HL-60 (cell line): ENCODE measurements around the gene NSUN6.
A peak's percentile ranks its signal among the peaks of the same experiment; 100 is the strongest.
"Not testable (repeated sequence)": the region's sequence is repeated elsewhere in the genome, so short reads cannot be mapped to it uniquely, and the experiment has no call there.

Source experiments
- DNase-seq, 2 experiments: peaks; one replicate each; pipeline ENCODE4 v3.0.0-alpha.2; 2010 to 2020; ENCODE audit warnings: low read depth in 1 of 2, low spot score in 1 of 2
- H3K27ac ChIP-seq: fragments of 250-450 bp; sonication (Bioruptor Pico); replicated peaks from 2 replicates; pipeline ENCODE4 v1.5.1; 2020; ENCODE audit warnings: mild to moderate bottlenecking, moderate library complexity
- H3K27me3 ChIP-seq: fragments of 250-450 bp; sonication (Bioruptor Pico); 2 replicates; pipeline ENCODE4 v1.5.1; 2021; ENCODE audit warnings: mild to moderate bottlenecking, moderate library complexity; ENCODE audit not compliant: insufficient read depth, poor library complexity, severe bottlenecking
- H3K4me3 ChIP-seq: replicated peaks from 2 replicates; pipeline ENCODE4 v1.5.1; 2011; ENCODE audit warnings: mild to moderate bottlenecking, control low read depth, low read length; ENCODE audit not compliant: insufficient read depth
- CTCF ChIP-seq: IDR thresholded peaks from one replicate; pipeline ENCODE4 v1.5.1; 2011; ENCODE audit warnings: low read length, control low read depth, inconsistent platforms; ENCODE audit not compliant: insufficient read depth
- GABPA ChIP-seq: IDR thresholded peaks from 2 replicates; pipeline ENCODE4 v1.6.1; 2012; ENCODE audit warnings: low read depth
- POLR2AphosphoS5 ChIP-seq: IDR thresholded peaks from 2 replicates; pipeline ENCODE4 v1.6.1; 2012; ENCODE audit warnings: low read depth
- REST ChIP-seq: IDR thresholded peaks from 2 replicates; pipeline ENCODE4 v1.6.1; 2012; ENCODE audit warnings: low read depth; ENCODE audit not compliant: insufficient replicate concordance
- SPI1 ChIP-seq: IDR thresholded peaks from 2 replicates; pipeline ENCODE4 v1.6.1; 2012; ENCODE audit warnings: low read depth, mild to moderate bottlenecking, borderline replicate concordance

The NSUN6 gene

GRCh38 chr10:18594574-18595156, 56.7 kb downstream of the NSUN6 start:
- no peak overlapping the region for H3K27ac ChIP-seq
- TF ChIP-seq REST, result no peak
- H3K4me3 ChIP-seq, result no peak overlapping the region
- no peaks in the 10 kb centered on the region for H3K27me3 ChIP-seq
- no peak for DNase-seq

GRCh38 chr10:18591141-18591540, 60.2 kb downstream of the NSUN6 start:
- H3K4me3 ChIP-seq, H3K27ac ChIP-seq, DNase-seq, H3K27me3 ChIP-seq: not testable (repeated sequence)

GRCh38 chr10:18586637-18587036, 64.8 kb downstream of the NSUN6 start:
- DNase-seq, H3K27me3 ChIP-seq, H3K27ac ChIP-seq, H3K4me3 ChIP-seq: not testable (repeated sequence)

- no peak for TF ChIP-seq GABPA
- TF ChIP-seq POLR2AphosphoS5, result no peak
- no peak for TF ChIP-seq REST
- TF ChIP-seq SPI1, result no peak
- TF ChIP-seq CTCF, result no peak
- no peak overlapping the region for H3K27ac ChIP-seq
- no peak overlapping the region for H3K4me3 ChIP-seq
- no peak for DNase-seq
- H3K27me3 ChIP-seq, result no peaks in the 10 kb centered on the region
These were observed 67.7 kb downstream of the NSUN6 start for GRCh38 chr10:18583575-18584270.

- TF ChIP-seq CTCF (no peak), REST (no peak), GABPA (no peak), SPI1 (no peak), POLR2AphosphoS5 (no peak)
- no peak overlapping the region for H3K27ac ChIP-seq
- H3K27me3 ChIP-seq, result no peaks in the 10 kb centered on the region
- DNase-seq, result peak in 1 of 2 experiments; percentile 1
- H3K4me3 ChIP-seq, result no peak overlapping the region
These were observed 68.6 kb downstream of the NSUN6 start for GRCh38 chr10:18582803-18583202.
